ENCODE measurements around the gene RHOT2. TPM values are rescaled to one million over a fixed set of nuclear protein-coding genes. Genes with fewer than 3 reads are reported as not detected.

Gene RHOT2
- total RNA-seq, 4 donors from 2014 or later: 36.1 to 86.7 (median 58.7) TPM

DNA sequence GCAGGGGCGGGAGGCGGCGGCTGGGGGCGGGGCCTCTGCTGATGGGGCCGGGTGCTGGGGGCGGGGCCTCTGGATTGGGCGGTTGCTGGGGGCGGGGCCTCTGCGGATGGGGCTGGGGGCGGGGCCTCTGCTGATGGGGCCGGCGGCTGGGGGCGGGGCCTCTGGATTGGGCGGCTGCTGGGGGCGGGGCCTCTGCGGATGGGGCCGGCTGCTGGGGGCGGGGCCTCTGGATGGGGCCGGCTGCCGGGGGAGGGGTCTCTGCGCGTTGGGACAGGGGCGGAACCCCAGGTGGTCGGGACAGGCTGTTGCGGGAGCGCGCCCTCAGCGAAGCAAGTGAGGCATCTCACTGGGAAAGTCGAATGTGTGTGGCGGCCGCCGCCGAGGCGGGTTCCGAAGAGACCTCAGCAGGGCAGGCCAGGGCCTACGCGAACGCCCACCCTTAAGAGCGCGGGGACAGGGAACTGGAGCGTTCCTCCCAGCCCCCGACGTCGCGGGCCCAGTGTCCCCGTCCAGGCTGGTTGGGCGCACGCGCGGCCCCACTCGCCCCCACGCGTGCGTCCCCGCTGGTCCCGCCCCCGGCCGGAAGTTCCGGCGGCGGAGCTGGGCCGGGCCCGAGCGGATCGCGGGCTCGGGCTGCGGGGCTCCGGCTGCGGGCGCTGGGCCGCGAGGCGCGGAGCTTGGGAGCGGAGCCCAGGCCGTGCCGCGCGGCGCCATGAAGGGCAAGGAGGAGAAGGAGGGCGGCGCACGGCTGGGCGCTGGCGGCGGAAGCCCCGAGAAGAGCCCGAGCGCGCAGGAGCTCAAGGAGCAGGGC, 12.1 kb downstream of the RHOT2 start, which contains the start of gene STUB1:
Gene STUB1, plus strand, starts transcription at position 597 of the 811 bp plus-strand sequence. Its CDS starts 116 bp downstream, at position 713.
- peak within 1 kb of the TSS; percentile 76 for H3K4me3 ChIP-seq (ENCODE audit: low read depth, poor library complexity, severe bottlenecking)
- DNase-seq (ENCODE audit: low spot score in 2 of 2): peak; percentile 83 to 98
- intact Hi-C loops (cut with DNase I; ENCODE audit: low total_unique reads): no loop called here
- TF ChIP-seq POLR2A (IDR thresholded peaks at IDR 0.05): peak in 1 of 2 donors; percentile 5
- TF ChIP-seq, protein P1, sequence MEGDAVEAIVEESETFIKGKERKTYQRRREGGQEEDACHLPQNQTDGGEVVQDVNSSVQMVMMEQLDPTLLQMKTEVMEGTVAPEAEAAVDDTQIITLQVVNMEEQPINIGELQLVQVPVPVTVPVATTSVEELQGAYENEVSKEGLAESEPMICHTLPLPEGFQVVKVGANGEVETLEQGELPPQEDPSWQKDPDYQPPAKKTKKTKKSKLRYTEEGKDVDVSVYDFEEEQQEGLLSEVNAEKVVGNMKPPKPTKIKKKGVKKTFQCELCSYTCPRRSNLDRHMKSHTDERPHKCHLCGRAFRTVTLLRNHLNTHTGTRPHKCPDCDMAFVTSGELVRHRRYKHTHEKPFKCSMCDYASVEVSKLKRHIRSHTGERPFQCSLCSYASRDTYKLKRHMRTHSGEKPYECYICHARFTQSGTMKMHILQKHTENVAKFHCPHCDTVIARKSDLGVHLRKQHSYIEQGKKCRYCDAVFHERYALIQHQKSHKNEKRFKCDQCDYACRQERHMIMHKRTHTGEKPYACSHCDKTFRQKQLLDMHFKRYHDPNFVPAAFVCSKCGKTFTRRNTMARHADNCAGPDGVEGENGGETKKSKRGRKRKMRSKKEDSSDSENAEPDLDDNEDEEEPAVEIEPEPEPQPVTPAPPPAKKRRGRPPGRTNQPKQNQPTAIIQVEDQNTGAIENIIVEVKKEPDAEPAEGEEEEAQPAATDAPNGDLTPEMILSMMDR (IDR thresholded peaks at IDR 0.05): no peak
- 1 to 3% methylated on average over 12 to 65 of the region's 91 CpGs for WGBS, 2 donors

DNA sequence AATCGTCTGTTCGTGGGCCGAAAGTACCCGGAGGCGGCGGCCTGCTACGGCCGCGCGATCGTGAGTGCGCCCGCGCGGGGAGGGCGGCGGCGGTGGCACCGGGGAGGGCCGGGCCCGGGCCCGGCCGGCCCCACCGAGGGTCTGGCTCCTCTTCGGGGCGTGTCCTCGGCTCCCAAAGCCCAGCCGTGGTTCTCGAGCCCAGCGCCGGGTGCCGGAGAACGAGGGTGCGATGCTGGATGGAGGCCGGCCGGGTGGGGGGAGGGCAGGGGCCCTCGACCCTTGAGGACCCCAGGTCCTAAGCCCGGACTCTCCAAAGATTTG, 12.7 kb downstream of the RHOT2 start:
- peak overlapping the region; percentile 76 for H3K4me3 ChIP-seq (ENCODE audit: low read depth, poor library complexity, severe bottlenecking)
- no peak for TF ChIP-seq POLR2A (IDR thresholded peaks at IDR 0.05)
- TF ChIP-seq, protein P1 (IDR thresholded peaks at IDR 0.05): no peak
- intact Hi-C loops (cut with DNase I; ENCODE audit: low total_unique reads): no loop called here
- 0% methylated on average over 18 of the region's 38 CpGs for WGBS, 2 donors
- no peak for DNase-seq (ENCODE audit: low spot score in 2 of 2)

- WGBS, 2 donors: 43 to 49% methylated on average over 32 to 42 of the region's 44 CpGs
- intact Hi-C loops (cut with DNase I; ENCODE audit: low total_unique reads): no loop called here
- TF ChIP-seq, protein P1 (IDR thresholded peaks at IDR 0.05): no peak
- no peak for TF ChIP-seq POLR2A (IDR thresholded peaks at IDR 0.05)
- DNase-seq (ENCODE audit: low spot score in 2 of 2): no peak
- H3K4me3 ChIP-seq (ENCODE audit: low read depth, poor library complexity, severe bottlenecking): peak overlapping the region; percentile 76
Observed at GRCh38 chr16:680967-681745, 13.2 kb downstream of the RHOT2 start.

GRCh38 chr16:681746-682427, 14.0 kb downstream of the RHOT2 start:
- WGBS, 2 donors: 71 to 77% methylated on average over 27 to 28 of the region's 28 CpGs
- TF ChIP-seq POLR2A (IDR thresholded peaks at IDR 0.05): no peak
- TF ChIP-seq, protein P1 (IDR thresholded peaks at IDR 0.05): no peak
- no peak for DNase-seq (ENCODE audit: low spot score in 2 of 2)
- no peak overlapping the region for H3K4me3 ChIP-seq (ENCODE audit: low read depth, poor library complexity, severe bottlenecking)
- intact Hi-C loops (cut with DNase I; ENCODE audit: low total_unique reads): no loop called here

DNA sequence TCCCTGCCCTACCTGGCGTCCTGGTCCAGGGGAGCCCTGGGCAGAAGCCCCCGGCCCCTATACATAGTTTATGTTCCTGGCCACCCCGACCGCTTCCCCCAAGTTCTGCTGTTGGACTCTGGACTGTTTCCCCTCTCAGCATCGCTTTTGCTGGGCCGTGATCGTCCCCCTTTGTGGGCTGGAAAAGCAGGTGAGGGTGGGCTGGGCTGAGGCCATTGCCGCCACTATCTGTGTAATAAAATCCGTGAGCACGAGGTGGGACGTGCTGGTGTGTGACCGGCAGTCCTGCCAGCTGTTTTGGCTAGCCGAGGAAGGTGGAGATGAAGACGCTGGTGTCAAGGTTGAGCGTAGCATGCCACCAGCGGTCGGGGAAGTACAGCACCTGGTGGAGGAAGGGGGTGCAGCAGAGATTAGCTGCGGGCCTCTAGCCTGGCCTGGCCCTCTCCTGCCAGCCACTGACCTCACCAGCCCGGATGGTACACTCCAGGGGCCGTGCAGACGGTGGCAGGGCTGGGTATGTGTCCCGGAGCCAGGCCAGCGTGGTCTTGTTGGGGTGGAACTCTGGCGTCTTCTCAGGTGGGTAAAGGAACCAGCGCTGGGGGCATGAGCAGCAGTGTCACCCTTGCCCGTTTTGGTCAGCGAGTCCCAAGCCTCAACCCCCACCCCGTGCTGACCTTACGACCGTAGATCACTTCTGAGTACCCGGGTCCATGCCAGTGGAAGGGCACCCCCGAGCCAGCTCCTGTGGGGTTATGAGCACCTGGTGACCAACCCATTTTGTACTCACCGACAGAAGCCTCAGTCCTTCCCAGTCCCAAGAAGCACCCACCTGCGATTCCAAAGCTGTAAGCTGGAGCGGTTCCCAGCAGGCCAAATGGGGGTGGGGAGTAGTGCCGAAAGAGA, 14.8 kb downstream of the RHOT2 start:
- no peak overlapping the region for H3K4me3 ChIP-seq (ENCODE audit: low read depth, poor library complexity, severe bottlenecking)
- WGBS, 2 donors: 77 to 80% methylated on average over 31 to 36 of the region's 36 CpGs
- intact Hi-C loops (cut with DNase I; ENCODE audit: low total_unique reads): no loop called here
- no peak for TF ChIP-seq POLR2A (IDR thresholded peaks at IDR 0.05)
- TF ChIP-seq, protein P1 (IDR thresholded peaks at IDR 0.05): no peak
- DNase-seq (ENCODE audit: low spot score in 2 of 2): no peak

Measured in lower leg skin (tissue), 4 donors.